Thyroid gland (tissue), 4 donors: ENCODE measurements around the gene IL1B. TPM values are rescaled to one million over a fixed set of nuclear protein-coding genes. Genes with fewer than 3 reads are reported as not detected.

Source experiments
- DNase-seq, 2 donors: peaks; one replicate each; pipeline ENCODE4 v3.0.0-alpha.2; 2019
- H3K27ac ChIP-seq, 3 donors: fragments of 200-600 bp; sonication (generic); 1 replicate in 2 of 3; 2 replicates in 1 of 3; pipeline ENCODE4 v1.5.1; 2016 to 2019; ENCODE audit warnings: mild to moderate bottlenecking in 1 of 3, moderate library complexity in 1 of 3
- H3K27me3 ChIP-seq: fragments of 200-600 bp; sonication (generic); one replicate; pipeline ENCODE4 v1.5.1; 2019
- H3K36me3 ChIP-seq, 2 donors: fragments of 200-600 bp; sonication (generic); one replicate each; pipeline ENCODE4 v1.5.1; 2016 to 2019
- H3K4me1 ChIP-seq, 2 donors: fragments of 200-600 bp; sonication (generic); one replicate each; pipeline ENCODE4 v1.5.1; 2017 to 2019
- H3K4me3 ChIP-seq, 3 donors: fragments of 200-600 bp; sonication (generic); replicated peaks in 1 of 3; 1 replicate in 2 of 3; 2 replicates in 1 of 3; pipeline ENCODE4 v1.5.1; 2016; ENCODE audit warnings: mild to moderate bottlenecking in 1 of 3
- H3K9me3 ChIP-seq: fragments of 200-600 bp; sonication (generic); one replicate; pipeline ENCODE4 v1.5.1; 2017
- POLR2A ChIP-seq, 2 donors: fragments of 450-650 bp; IDR thresholded peaks; one replicate each; pipeline ENCODE4 v1.6.1; 2017; ENCODE audit warnings: antibody characterized with exemption in 2 of 2, mild to moderate bottlenecking in 2 of 2, moderate library complexity in 1 of 2
- WGBS, 2 donors: methylation state at CpG; one replicate each; pipeline ENCODE4 v1.1.5; 2017; 5-methylcytosine and 5-hydroxymethylcytosine counted together
- intact Hi-C: fragments of 100-400 bp; cut with DNase I; formaldehyde crosslinking; loops from one replicate; pipeline ENCODE4 v1.15.1; 2023
- total RNA-seq, 4 donors: library from RNA; depleted of rRNA; stranded (reverse); fragments of >200 nt; gene quantifications; one replicate each; pipeline ENCODE4 v1.2.3, GENCODE V29; 2016
- TF ChIP-seq, protein P1 (sequence below), 6 experiments: fragments of 200-600 bp in 3 of 6; fragments of 450-650 bp in 3 of 6; sonication (generic) in 3 of 6; IDR thresholded peaks; one replicate each; pipeline ENCODE4 v1.5.1; 2016 to 2019; ENCODE audit warnings: antibody characterized with exemption in 6 of 6, mild to moderate bottlenecking in 2 of 6, inconsistent platforms in 1 of 6, moderate library complexity in 1 of 6

Gene IL1B
- total RNA-seq, 4 donors from 2014 or later = 0.27 to 1.3 TPM; not detected in 2

DNA sequence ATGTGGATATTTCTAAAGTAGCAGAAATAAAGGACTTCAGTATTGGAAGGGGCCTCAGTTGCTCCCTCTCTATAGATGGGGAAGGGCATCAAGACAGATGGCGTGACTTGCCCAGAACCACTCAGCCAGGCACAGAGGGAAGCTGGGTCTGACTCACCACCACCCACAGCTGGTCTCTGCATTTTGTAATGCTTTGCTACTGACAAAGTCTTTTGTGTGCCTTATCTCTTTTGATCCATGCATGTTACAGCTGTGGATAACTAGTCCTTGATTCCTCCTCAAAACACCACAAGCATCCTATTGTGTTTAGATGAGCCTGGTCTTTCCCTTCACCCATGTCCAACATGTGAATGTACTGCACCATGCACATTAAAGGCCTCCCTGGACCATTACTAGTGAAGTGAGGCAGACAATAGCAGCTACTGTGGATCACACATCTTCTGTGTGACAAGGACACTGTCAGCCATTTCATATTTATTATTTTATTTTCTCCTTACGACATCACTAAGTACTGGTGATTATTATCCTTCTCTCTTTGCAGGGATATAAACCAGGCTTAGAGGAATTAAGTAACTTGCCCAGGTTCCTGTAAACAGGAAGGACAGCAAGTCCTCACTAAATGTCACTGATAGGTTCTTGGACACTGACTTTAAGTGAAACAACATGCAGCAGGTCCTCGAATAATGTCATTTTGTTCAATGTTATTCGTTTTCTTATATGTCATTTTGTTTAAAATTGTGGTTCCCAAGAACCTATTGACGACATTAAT, 44.8 kb upstream of the IL1B start:
- intact Hi-C loops = no loop called here
- H3K27ac ChIP-seq = no peak overlapping the region
- H3K4me3 ChIP-seq = no peak overlapping the region
- no peaks in the 10 kb centered on the region for H3K27me3 ChIP-seq
- TF ChIP-seq, protein P1, sequence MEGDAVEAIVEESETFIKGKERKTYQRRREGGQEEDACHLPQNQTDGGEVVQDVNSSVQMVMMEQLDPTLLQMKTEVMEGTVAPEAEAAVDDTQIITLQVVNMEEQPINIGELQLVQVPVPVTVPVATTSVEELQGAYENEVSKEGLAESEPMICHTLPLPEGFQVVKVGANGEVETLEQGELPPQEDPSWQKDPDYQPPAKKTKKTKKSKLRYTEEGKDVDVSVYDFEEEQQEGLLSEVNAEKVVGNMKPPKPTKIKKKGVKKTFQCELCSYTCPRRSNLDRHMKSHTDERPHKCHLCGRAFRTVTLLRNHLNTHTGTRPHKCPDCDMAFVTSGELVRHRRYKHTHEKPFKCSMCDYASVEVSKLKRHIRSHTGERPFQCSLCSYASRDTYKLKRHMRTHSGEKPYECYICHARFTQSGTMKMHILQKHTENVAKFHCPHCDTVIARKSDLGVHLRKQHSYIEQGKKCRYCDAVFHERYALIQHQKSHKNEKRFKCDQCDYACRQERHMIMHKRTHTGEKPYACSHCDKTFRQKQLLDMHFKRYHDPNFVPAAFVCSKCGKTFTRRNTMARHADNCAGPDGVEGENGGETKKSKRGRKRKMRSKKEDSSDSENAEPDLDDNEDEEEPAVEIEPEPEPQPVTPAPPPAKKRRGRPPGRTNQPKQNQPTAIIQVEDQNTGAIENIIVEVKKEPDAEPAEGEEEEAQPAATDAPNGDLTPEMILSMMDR (IDR thresholded peaks at IDR 0.05) = no peak
- TF ChIP-seq POLR2A (IDR thresholded peaks at IDR 0.05) = no peak
- no peaks in the 10 kb centered on the region for H3K9me3 ChIP-seq
- WGBS, 2 donors = 83 to 90% methylated on average over 5 of the region's 5 CpGs
- no peaks in the 10 kb centered on the region for H3K4me1 ChIP-seq
- no peaks in the 10 kb centered on the region for H3K36me3 ChIP-seq
- DNase-seq = no peak

DNA sequence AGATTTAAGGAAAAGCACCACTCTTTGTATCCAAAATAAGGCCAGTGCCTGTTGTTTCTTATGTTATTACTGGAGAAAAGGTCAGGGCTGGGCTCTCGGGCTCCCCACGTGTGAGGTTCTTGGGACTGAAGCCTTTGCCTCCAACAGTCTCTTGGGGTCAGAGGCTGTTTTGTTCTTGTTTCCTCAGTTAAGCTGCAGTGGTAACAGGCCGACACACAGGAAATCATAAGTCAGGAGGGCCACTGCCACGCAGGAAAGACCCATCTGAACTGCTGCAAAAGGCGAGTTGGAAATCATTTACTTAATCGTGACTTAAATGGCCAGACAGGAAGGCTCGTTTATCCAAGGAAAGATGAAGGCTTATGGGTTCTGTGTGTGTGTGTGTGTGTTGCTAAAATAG, 44.1 kb upstream of the IL1B start:
- TF ChIP-seq, protein P1 (IDR thresholded peaks at IDR 0.05) = no peak
- TF ChIP-seq POLR2A (IDR thresholded peaks at IDR 0.05) = no peak
- Histone ChIP-seq H3K9me3 (no peaks in the 10 kb centered on the region), H3K27ac (no peak overlapping the region), H3K27me3 (no peaks in the 10 kb centered on the region), H3K4me3 (no peak overlapping the region), H3K36me3 (no peaks in the 10 kb centered on the region), H3K4me1 (no peaks in the 10 kb centered on the region)
- intact Hi-C loops = no loop called here
- DNase-seq = no peak
- WGBS, 2 donors = 67 to 74% methylated on average over 7 of the region's 7 CpGs

- no peak overlapping the region for H3K27ac ChIP-seq
- no peaks in the 10 kb centered on the region for H3K4me1 ChIP-seq
- no peak overlapping the region for H3K4me3 ChIP-seq
- intact Hi-C loops = no loop called here
- no peaks in the 10 kb centered on the region for H3K9me3 ChIP-seq
- no peaks in the 10 kb centered on the region for H3K27me3 ChIP-seq
- no peak for DNase-seq
- 88 to 92% methylated on average over 5 of the region's 5 CpGs for WGBS, 2 donors
- TF ChIP-seq, protein P1 (IDR thresholded peaks at IDR 0.05) = no peak
- no peak for TF ChIP-seq POLR2A (IDR thresholded peaks at IDR 0.05)
- no peaks in the 10 kb centered on the region for H3K36me3 ChIP-seq
Observed at GRCh38 chr2:112880091-112880531, 43.5 kb upstream of the IL1B start.

DNA sequence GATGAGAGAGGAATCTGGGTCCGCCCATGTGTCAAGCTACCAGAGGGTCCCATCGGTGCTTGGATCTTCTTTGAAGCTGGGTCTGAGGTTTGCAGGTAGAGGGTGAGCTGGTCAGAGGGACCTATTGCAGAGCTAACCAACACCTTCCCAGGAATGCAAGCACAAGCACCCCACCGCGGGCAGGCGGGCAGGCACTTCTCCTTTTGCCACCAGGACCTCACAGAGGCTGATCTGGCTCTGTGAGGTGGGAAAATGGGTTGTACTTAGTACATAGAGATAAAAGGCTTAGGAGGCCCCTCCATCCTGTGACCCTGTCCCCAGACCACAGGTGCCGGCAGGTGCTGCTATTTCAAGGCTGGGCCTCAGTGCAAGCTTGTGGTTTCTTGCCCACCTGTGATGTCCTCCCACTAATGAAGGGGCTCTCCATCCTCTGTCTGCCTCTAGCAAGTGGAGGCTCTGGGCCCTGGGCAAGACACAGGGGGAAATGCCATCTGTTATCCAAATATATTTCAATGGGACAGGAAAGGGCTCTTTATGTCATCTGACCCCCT, 43.0 kb upstream of the IL1B start:
- H3K9me3 ChIP-seq = no peaks in the 10 kb centered on the region
- no peak for DNase-seq
- no peaks in the 10 kb centered on the region for H3K36me3 ChIP-seq
- H3K4me1 ChIP-seq = no peaks in the 10 kb centered on the region
- H3K27ac ChIP-seq = no peak overlapping the region
- intact Hi-C loops = no loop called here
- no peak for TF ChIP-seq POLR2A (IDR thresholded peaks at IDR 0.05)
- TF ChIP-seq, protein P1 (IDR thresholded peaks at IDR 0.05) = no peak
- 88 to 94% methylated on average over 3 to 6 of the region's 6 CpGs for WGBS, 2 donors
- H3K27me3 ChIP-seq = no peaks in the 10 kb centered on the region
- H3K4me3 ChIP-seq = no peak overlapping the region

- Histone ChIP-seq H3K36me3 (no peaks in the 10 kb centered on the region), H3K9me3 (no peaks in the 10 kb centered on the region), H3K27me3 (no peaks in the 10 kb centered on the region), H3K27ac (no peak overlapping the region), H3K4me1 (no peaks in the 10 kb centered on the region), H3K4me3 (no peak overlapping the region)
- TF ChIP-seq, protein P1 (IDR thresholded peaks at IDR 0.05) = no peak
- TF ChIP-seq POLR2A (IDR thresholded peaks at IDR 0.05) = no peak
- DNase-seq = no peak
- intact Hi-C loops = no loop called here
- WGBS, 2 donors = 94 to 96% methylated on average over 6 of the region's 6 CpGs
Observed at GRCh38 chr2:112877423-112877822, 40.8 kb upstream of the IL1B start.
